ENCODE data around the gene ZNF444. TPM values are rescaled to one million over a fixed set of nuclear protein-coding genes. Genes with fewer than 3 reads are reported as not detected.

ZNF444 gene
- total and polyA plus RNA-seq, 2 of the 4 experiments (the other 2 are of a cell fraction): 2.5 to 20.3 TPM

- dilution Hi-C loops (cut with HindIII; ENCODE audit: low sequenced_read_pairs, unreplicated experiment): no loop called here
- peak; percentile 15; the same call in 1 of the 2 replicates for ATAC-seq (ENCODE audit: low read depth)
These were observed 29.3 kb upstream of the ZNF444 start for GRCh38 chr19:56111601-56112312.

More at GRCh38 chr19:56111601-56112312, 29.3 kb upstream of the ZNF444 start:
- Histone ChIP-seq H2BK15ac (ENCODE audit: low read depth, low read length) (no peak overlapping the region), H4K20me1 (ENCODE audit: insufficient read depth, low read length) (peaks cover 89% of the 10 kb centered on the region), H3K18ac (ENCODE audit: low read depth, low read length) (no peak overlapping the region), H2BK20ac (ENCODE audit: low read depth, low read length) (no peak overlapping the region), H2BK5ac (ENCODE audit: low read depth, low read length, poor library complexity, severe bottlenecking) (no peak overlapping the region), H3K4me2 (ENCODE audit: low read depth, low read length) (no peak overlapping the region), H2BK120ac (ENCODE audit: low read depth, low read length) (no peak overlapping the region), H3K23ac (ENCODE audit: low read depth, low read length) (no peak overlapping the region), H4K5ac (ENCODE audit: low read depth, low read length) (no peak overlapping the region), H2AFZ (replicated peaks; ENCODE audit: low read length, poor library complexity) (peak overlapping the region; percentile 21), H2AK9ac (replicated peaks; ENCODE audit: low read depth, low read length, poor library complexity) (peak overlapping the region; percentile 72), H3K36me3 (ENCODE audit: control insufficient read depth, insufficient read depth, low read length) (peaks cover 3% of the 10 kb centered on the region; the same call in 1 of the 2 replicates), H3K9me1 (ENCODE audit: insufficient read depth, low read length) (peaks cover 9% of the 10 kb centered on the region), H2AK5ac (ENCODE audit: low read depth, low read length) (no peak overlapping the region), H3K4me1 (ENCODE audit: control insufficient read depth, insufficient read depth, low read length) (peaks cover 27% of the 10 kb centered on the region), H3K27me3 (ENCODE audit: control insufficient read depth, insufficient read depth, low read length) (no peaks in the 10 kb centered on the region), H3K79me1 (ENCODE audit: low read depth in 1 of 2, low read length in 2 of 2) (peaks cover 3 to 65% of the 10 kb centered on the region in 2 experiments; a peak in 3 of 4 replicates), H3K9ac (ENCODE audit: low read depth, low read length) (no peak overlapping the region), H4K8ac (ENCODE audit: low read depth in 2 of 2, low read length in 2 of 2) (no peak overlapping the region), H4K91ac (ENCODE audit: insufficient read depth, low read depth, low read length) (no peak overlapping the region), H3K14ac (replicated peaks; ENCODE audit: low read depth, low read length) (no peak overlapping the region), H3K56ac (ENCODE audit: extremely low read depth, insufficient read depth, low read length) (no peak overlapping the region), H3K4me3 (ENCODE audit: insufficient read depth, low read depth, low read length) (no peak overlapping the region), H3K4ac (ENCODE audit: low read depth, low read length) (no peak overlapping the region), H3K27ac (ENCODE audit: insufficient read depth, low read length) (peak overlapping the region; percentile 26; the same call in 1 of the 2 replicates), H3K9me3 (ENCODE audit: control insufficient read depth, insufficient read depth, low read length) (no peaks in the 10 kb centered on the region)
- intact Hi-C loops (cut with micrococcal nuclease): no loop called here
- DNase-seq: no peak
- 48% methylated on average over 6 of the region's 24 CpGs; no CpG with 5 or more reads in 1 of the 2 experiments for WGBS, 2 experiments (ENCODE audit: extremely low coverage in 2 of 2, insufficient read length in 1 of 2)
- no peak for TF ChIP-seq CTCF (conservative IDR thresholded peaks at IDR 0.05; ENCODE audit: low read depth, low read length)
- TF ChIP-seq POLR2A (IDR thresholded peaks at IDR 0.05; ENCODE audit: low read depth, low read length): no peak
- TF ChIP-seq RAD21 (IDR thresholded peaks at IDR 0.05; ENCODE audit: low read length): no peak
- TF ChIP-seq RFX5 (IDR thresholded peaks at IDR 0.05; ENCODE audit: low read depth, low read length): no peak
- no peak for TF ChIP-seq MAFK (IDR thresholded peaks at IDR 0.05; ENCODE audit: low read depth, low read length)
- no peak for TF ChIP-seq USF2 (IDR thresholded peaks at IDR 0.05; ENCODE audit: low read depth, low read length)
- TF ChIP-seq CHD1 (IDR thresholded peaks at IDR 0.05; ENCODE audit: low read depth, low read length): no peak
- TF ChIP-seq MXI1 (IDR thresholded peaks at IDR 0.05; ENCODE audit: borderline replicate concordance, low read depth, low read length): no peak
- POLR2A ChIA-PET (ENCODE audit: unreplicated experiment): no interaction called here
- CTCF ChIA-PET: no interaction called here
- in situ Hi-C loops (cut with MboI; ENCODE audit: low sequenced_read_pairs): no loop called here
- BruUV-seq (replicated peaks): no TSS peak
